Common myeloid progenitor, CD34-positive (primary cell): Measurements from ENCODE around the gene FBXL5.
"Not testable (repeated sequence)": the region's sequence is repeated elsewhere in the genome, so short reads cannot be mapped to it uniquely, and the experiment has no call there.

Experiments
- CTCF ChIA-PET: fragments of 350-600 bp; sonication (Branson Sonifier 250); formaldehyde crosslinking; loops from one replicate; lab custom pipeline; 2021; ENCODE audit warnings: antibody characterized with exemption; lab: Charles Lee
- POLR2A ChIA-PET: fragments of 350-600 bp; sonication (Branson Sonifier 250); formaldehyde crosslinking; loops from one replicate; lab custom pipeline; 2021; ENCODE audit warnings: antibody characterized with exemption; lab: Charles Lee
- DNase-seq, 3 donors: peaks; one replicate each; pipeline versions ENCODE4 v3.0.0 to v3.0.0-alpha.2; 2013
- H3K27ac ChIP-seq, 2 experiments: 1 replicate in 1 of 2; 2 replicates in 1 of 2; pipeline ENCODE4 v1.7.0; 2013; ENCODE audit warnings: inconsistent platforms in 2 of 2, low read length in 2 of 2, mild to moderate bottlenecking in 2 of 2, low read depth in 1 of 2, moderate library complexity in 1 of 2; ENCODE audit not compliant: severe bottlenecking in 2 of 2, insufficient read depth in 1 of 2, poor library complexity in 1 of 2
- H3K27me3 ChIP-seq, 5 experiments: replicated peaks in 2 of 5; 1 replicate in 3 of 5; 2 replicates in 2 of 5; pipeline versions ENCODE4 v1.6.1 to v1.7.0; 2013; ENCODE audit warnings: low read length in 4 of 5, mild to moderate bottlenecking in 2 of 5, moderate library complexity in 2 of 5, inconsistent platforms in 1 of 5; ENCODE audit not compliant: insufficient read depth in 5 of 5, control insufficient read depth in 4 of 5
- H3K36me3 ChIP-seq, 4 experiments: 1 replicate in 2 of 4; 2 replicates in 2 of 4; pipeline versions ENCODE4 v1.6.1 to v1.7.0; 2013; ENCODE audit warnings: low read length in 3 of 4, control low read depth in 1 of 4, mild to moderate bottlenecking in 1 of 4; ENCODE audit not compliant: control insufficient read depth in 4 of 4, insufficient read depth in 4 of 4
- H3K4me1 ChIP-seq, 4 experiments: 1 replicate in 3 of 4; 2 replicates in 1 of 4; pipeline versions ENCODE4 v1.6.1 to v1.7.1; 2013; ENCODE audit warnings: low read length in 3 of 4, mild to moderate bottlenecking in 3 of 4, control low read depth in 1 of 4, inconsistent platforms in 1 of 4, moderate library complexity in 1 of 4; ENCODE audit not compliant: control insufficient read depth in 4 of 4, insufficient read depth in 4 of 4; ENCODE audit errors: control extremely low read depth in 1 of 4
- H3K4me3 ChIP-seq, 7 experiments: 1 replicate in 4 of 7; 2 replicates in 3 of 7; pipeline versions ENCODE4 v1.5.1 to v1.7.0; 2013; ENCODE audit warnings: mild to moderate bottlenecking in 7 of 7, low read length in 6 of 7, moderate library complexity in 6 of 7, inconsistent platforms in 2 of 7, low read depth in 2 of 7, control low read depth in 1 of 7; ENCODE audit not compliant: insufficient read depth in 4 of 7, control insufficient read depth in 1 of 7; ENCODE audit errors: extremely low read depth in 1 of 7
- H3K9me3 ChIP-seq, 5 experiments: 1 replicate in 4 of 5; 2 replicates in 1 of 5; pipeline versions ENCODE4 v1.6.1 to v1.7.1; 2013; ENCODE audit warnings: low read length in 4 of 5, mild to moderate bottlenecking in 2 of 5, inconsistent platforms in 1 of 5, low read depth in 1 of 5, moderate library complexity in 1 of 5; ENCODE audit not compliant: control insufficient read depth in 4 of 5, insufficient read depth in 2 of 5; ENCODE audit errors: control extremely low read depth in 1 of 5
- whole genome bisulfite sequencing: methylation state at CpG from one replicate; pipeline ENCODE4 v1.1.5; 2013; ENCODE audit not compliant: insufficient coverage; 5-methylcytosine and 5-hydroxymethylcytosine counted together

The FBXL5 gene

GRCh38 chr4:15636818-15637217, 18.3 kb downstream of the FBXL5 start:
- Histone ChIP-seq H3K27me3 (no peaks in the 10 kb centered on the region), H3K4me3 (no peak overlapping the region), H3K27ac (no peak overlapping the region), H3K4me1 (no peaks in the 10 kb centered on the region), H3K9me3 (peaks cover 0 to 3% (median 0%) of the 10 kb centered on the region in 5 experiments), H3K36me3 (peaks cover 10 to 52% (median 35%) of the 10 kb centered on the region in 4 experiments)
- DNase-seq = no peak
- ChIA-PET CTCF (no interaction called here), POLR2A (no interaction called here)
- no CpG with 5 or more reads among the region's 1 CpG for WGBS

DNA sequence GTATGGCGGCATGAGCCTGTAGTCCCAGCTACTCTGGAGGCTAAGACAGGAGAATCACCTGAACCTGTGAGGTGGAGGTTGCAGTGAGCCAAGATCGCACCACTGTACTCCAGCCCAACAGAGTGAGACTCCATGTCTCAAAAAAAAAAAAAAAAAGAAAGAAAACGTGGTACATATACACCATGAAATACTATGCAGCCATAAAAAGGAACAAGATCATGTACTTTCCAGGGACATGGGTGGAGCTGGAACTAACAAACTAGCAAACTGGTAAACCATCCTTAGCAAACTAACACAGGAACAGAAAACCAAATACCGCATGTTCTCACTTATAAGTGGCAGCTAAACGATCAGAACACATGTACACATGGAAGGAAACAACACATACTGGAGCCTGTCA, 37.8 kb downstream of the FBXL5 start:
- POLR2A ChIA-PET, H3K27ac ChIP-seq, H3K4me1 ChIP-seq, CTCF ChIA-PET, H3K4me3 ChIP-seq, DNase-seq, H3K27me3 ChIP-seq: not testable (repeated sequence)
- WGBS = 100% methylated on average over 2 of the region's 5 CpGs
- Histone ChIP-seq H3K36me3 (peaks cover 19 to 69% (median 21%) of the 10 kb centered on the region in 4 experiments), H3K9me3 (peaks cover 7 to 52% (median 25%) of the 10 kb centered on the region in 5 experiments)

- POLR2A ChIA-PET, H3K4me1 ChIP-seq, H3K27me3 ChIP-seq, H3K27ac ChIP-seq, DNase-seq, CTCF ChIA-PET, H3K4me3 ChIP-seq: not testable (repeated sequence)
- Histone ChIP-seq H3K36me3 (peaks cover 16 to 59% (median 20%) of the 10 kb centered on the region in 4 experiments), H3K9me3 (peaks cover 4 to 35% (median 15%) of the 10 kb centered on the region in 5 experiments)
- WGBS = 98% methylated on average over 12 of the region's 24 CpGs
Measured at GRCh38 chr4:15614891-15615290, 40.3 kb downstream of the FBXL5 start.

DNA sequence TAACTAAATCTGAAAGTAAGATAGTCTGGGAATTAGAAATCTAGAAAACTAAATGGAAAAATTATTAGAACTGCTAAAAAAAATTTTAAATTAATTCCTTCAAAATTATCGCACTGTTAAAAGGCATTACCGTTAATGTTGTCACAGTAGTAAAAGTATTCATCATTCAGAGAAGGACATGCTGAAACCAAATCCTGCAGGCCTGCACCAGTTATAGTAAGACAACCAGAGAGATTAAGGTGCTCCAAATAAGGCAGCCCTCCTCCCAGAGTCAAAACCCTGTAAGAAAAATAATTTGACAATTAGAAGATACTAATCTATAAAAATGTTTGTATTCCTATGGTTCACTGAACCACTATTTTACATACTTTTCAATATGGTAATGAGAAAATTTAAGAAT, 43.0 kb downstream of the FBXL5 start:
- Histone ChIP-seq H3K4me3 (no peak overlapping the region), H3K27me3 (no peaks in the 10 kb centered on the region), H3K27ac (no peak overlapping the region), H3K4me1 (no peaks in the 10 kb centered on the region), H3K9me3 (peaks cover 0 to 13% (median 5%) of the 10 kb centered on the region in 5 experiments), H3K36me3 (peaks cover 5 to 37% (median 11%) of the 10 kb centered on the region in 4 experiments)
- no CpG with 5 or more reads among the region's 2 CpGs for WGBS
- ChIA-PET CTCF (no interaction called here), POLR2A (no interaction called here)
- no peak for DNase-seq

DNA sequence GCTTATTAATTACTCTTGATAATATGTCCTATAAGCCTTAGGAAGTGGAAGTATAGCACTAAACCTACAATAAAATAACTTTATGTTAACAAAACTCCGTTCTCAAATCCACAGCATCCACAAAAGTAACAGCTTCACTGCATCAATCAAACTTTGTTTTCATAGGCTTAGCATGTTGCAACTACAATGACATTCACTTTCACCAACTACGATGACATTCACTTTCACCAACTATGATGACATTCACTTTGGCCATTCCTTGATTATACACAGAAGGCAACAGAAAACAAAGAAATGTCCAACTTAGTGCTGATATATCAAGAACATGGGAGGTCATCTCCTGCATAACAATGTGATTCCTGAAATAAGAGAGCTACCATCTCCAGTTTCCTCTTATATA, 44.3 kb downstream of the FBXL5 start:
- CTCF ChIA-PET = no interaction called here
- H3K27ac ChIP-seq = no peak overlapping the region
- WGBS = 100% methylated on average over 1 of the region's 2 CpGs
- peaks cover 0 to 6% (median 0%) of the 10 kb centered on the region in 5 experiments for H3K9me3 ChIP-seq
- no peak overlapping the region for H3K4me3 ChIP-seq
- POLR2A ChIA-PET = no interaction called here
- no peaks in the 10 kb centered on the region for H3K27me3 ChIP-seq
- H3K36me3 ChIP-seq = peaks cover 5 to 28% (median 11%) of the 10 kb centered on the region in 4 experiments
- DNase-seq = no peak
- no peaks in the 10 kb centered on the region for H3K4me1 ChIP-seq

GRCh38 chr4:15605537-15605936, 49.6 kb downstream of the FBXL5 start:
- CTCF ChIA-PET = no interaction called here
- Histone ChIP-seq H3K4me3 (no peak overlapping the region), H3K36me3 (peaks cover 11 to 38% (median 17%) of the 10 kb centered on the region in 4 experiments), H3K27ac (no peak overlapping the region), H3K9me3 (peaks cover 0 to 17% (median 5%) of the 10 kb centered on the region in 5 experiments), H3K4me1 (no peaks in the 10 kb centered on the region), H3K27me3 (no peaks in the 10 kb centered on the region)
- DNase-seq = no peak
- POLR2A ChIA-PET = no interaction called here
- 100% methylated on average over 4 of the region's 5 CpGs for WGBS

GRCh38 chr4:15601862-15602261, 53.3 kb downstream of the FBXL5 start:
- CTCF ChIA-PET = no interaction called here
- POLR2A ChIA-PET = no interaction called here
- H3K9me3 ChIP-seq = peaks cover 0 to 17% (median 5%) of the 10 kb centered on the region in 5 experiments
- no peaks in the 10 kb centered on the region for H3K4me1 ChIP-seq
- H3K4me3 ChIP-seq = no peak overlapping the region
- no peak for DNase-seq
- H3K27me3 ChIP-seq = no peaks in the 10 kb centered on the region
- WGBS = no CpG with 5 or more reads among the region's 2 CpGs
- no peak overlapping the region for H3K27ac ChIP-seq
- H3K36me3 ChIP-seq = peaks cover 13 to 37% (median 20%) of the 10 kb centered on the region in 4 experiments
